C4-2B (cell line): ENCODE measurements around the gene C1orf159.

Experiments
- H3K27ac ChIP-seq: fragments of 450-650 bp; 2 replicates; pipeline ENCODE4 v1.5.1; 2017
- ZFX ChIP-seq: fragments of 450-650 bp; IDR thresholded peaks from 2 replicates; pipeline ENCODE4 v1.6.1; 2017
- TF ChIP-seq, protein P1 (sequence below): fragments of 450-650 bp; conservative IDR thresholded peaks from 2 replicates; pipeline ENCODE4 v1.5.1; 2017; ENCODE audit warnings: mild to moderate bottlenecking

The C1orf159 gene

DNA sequence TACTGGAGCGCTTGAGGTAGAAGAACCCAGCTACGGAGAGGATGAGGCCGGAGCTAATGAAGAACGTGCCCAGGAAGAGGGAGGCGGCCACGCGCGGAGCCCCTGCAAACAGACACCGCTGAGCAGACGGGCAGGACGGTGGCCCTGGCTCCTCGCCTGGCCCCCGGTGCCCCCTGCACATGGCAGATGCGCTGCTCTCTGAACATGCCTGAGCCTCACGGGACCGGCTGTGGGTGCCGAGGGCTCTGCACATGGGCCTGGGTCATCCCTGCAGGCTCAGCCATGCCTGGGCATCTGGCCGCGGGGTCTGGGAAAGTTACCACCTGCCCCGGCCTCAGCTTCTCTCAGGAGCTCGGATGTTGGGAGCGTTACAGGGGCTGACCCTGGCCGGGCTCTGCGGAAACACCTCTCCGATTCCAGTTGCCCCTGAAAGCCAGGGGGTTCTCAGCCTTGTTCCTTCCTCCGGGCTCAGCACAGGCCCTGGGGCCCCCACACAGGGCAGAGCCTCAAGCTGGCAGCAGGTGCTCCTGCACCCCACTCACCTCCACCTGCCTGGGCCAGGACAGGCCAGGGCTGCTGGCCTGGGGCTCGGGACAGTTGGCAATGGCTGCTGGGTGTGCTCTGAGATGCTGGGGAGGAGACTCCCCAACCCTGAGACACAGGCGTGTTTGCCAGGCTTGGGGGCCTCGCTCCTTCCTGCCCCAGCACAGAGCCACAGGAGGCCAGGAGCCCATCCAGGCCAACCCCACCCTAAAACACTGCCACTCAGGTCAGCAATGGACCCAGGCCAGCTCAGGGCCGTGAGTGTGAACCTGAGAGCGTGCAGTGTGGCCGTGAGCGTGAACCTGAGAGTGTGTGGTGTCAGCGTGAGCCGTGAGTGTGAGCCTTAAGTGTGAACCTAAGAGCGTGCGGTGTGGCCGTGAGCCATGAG is 29.7 kb downstream of the C1orf159 start:
- H3K27ac ChIP-seq: no peak overlapping the region
- TF ChIP-seq, protein P1, sequence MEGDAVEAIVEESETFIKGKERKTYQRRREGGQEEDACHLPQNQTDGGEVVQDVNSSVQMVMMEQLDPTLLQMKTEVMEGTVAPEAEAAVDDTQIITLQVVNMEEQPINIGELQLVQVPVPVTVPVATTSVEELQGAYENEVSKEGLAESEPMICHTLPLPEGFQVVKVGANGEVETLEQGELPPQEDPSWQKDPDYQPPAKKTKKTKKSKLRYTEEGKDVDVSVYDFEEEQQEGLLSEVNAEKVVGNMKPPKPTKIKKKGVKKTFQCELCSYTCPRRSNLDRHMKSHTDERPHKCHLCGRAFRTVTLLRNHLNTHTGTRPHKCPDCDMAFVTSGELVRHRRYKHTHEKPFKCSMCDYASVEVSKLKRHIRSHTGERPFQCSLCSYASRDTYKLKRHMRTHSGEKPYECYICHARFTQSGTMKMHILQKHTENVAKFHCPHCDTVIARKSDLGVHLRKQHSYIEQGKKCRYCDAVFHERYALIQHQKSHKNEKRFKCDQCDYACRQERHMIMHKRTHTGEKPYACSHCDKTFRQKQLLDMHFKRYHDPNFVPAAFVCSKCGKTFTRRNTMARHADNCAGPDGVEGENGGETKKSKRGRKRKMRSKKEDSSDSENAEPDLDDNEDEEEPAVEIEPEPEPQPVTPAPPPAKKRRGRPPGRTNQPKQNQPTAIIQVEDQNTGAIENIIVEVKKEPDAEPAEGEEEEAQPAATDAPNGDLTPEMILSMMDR: no peak

DNA sequence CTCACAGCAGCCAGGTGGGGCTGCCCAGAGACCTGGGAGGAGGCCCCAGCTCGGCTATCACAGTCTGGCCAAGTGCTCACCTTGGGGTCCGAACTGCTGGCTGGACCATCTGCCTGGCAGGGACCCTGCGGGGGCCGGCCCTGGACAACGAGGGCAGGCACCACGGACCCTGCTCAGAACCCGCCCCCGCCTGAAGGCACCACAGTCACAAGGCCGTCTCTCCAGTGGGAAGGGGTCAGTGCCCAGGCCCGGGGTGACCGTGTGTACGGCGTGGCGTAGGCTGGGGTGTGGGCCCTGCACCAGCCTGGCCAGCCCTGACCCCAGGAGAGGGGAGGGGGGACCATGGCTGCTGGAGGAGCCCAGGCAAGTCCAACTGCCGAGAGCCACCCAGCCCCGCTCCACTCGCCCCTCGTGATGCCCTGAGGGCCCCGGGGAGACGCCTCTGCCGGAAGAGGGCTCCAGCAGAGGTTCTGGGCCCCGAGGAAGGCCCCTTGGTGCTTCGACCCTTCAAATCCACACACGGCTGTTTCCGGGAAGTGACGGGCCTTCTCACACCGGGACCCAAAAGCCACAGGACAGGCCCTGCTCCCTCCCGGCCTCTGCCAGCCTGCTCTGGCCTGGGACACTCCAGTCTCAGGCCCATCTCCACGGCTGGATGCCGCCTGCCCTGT is 30.6 kb downstream of the C1orf159 start:
- TF ChIP-seq ZFX: no peak
- TF ChIP-seq, protein P1: no peak
- H3K27ac ChIP-seq: no peak overlapping the region

DNA sequence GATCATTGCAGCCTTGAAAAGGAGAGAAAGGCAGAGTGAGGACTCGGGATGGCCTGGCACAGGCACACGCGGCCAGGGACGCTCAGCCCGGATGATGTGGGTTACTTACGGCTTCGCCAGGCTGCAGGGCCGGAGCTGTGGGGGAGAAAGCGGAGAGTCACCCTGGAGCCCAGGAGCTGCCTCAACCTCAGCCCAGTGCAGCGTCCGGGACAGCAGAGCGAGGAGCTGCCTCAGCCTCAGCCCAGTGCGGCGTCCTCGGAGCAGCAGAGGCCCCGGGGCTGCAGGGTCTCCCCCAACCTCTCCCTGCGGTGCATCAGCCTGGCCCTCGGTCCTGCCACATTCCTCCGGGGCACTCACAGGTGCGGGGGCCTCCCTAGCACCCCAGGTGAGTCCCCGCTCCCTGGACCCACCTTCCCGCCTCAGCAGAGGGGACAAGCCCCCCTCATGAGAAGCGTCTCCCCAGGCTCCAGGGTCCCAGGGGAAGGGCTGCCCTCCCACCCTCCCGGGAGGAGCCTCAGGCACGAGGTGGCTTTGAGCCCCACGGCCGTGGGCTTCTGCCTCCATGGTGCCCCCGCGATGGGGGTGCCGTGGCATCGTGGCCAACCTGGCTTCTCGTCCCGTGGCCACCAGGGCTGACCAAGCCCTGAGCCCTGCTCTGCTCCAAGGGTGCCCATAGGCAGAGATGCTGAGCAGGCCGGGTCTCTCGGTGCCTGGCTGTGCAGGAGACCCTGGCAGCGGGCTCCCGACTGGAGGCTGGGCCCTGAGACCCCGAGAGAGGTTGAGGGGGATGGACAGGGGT is 31.3 kb downstream of the C1orf159 start:
- H3K27ac ChIP-seq: no peak overlapping the region
- TF ChIP-seq ZFX: no peak
- TF ChIP-seq, protein P1: no peak

DNA sequence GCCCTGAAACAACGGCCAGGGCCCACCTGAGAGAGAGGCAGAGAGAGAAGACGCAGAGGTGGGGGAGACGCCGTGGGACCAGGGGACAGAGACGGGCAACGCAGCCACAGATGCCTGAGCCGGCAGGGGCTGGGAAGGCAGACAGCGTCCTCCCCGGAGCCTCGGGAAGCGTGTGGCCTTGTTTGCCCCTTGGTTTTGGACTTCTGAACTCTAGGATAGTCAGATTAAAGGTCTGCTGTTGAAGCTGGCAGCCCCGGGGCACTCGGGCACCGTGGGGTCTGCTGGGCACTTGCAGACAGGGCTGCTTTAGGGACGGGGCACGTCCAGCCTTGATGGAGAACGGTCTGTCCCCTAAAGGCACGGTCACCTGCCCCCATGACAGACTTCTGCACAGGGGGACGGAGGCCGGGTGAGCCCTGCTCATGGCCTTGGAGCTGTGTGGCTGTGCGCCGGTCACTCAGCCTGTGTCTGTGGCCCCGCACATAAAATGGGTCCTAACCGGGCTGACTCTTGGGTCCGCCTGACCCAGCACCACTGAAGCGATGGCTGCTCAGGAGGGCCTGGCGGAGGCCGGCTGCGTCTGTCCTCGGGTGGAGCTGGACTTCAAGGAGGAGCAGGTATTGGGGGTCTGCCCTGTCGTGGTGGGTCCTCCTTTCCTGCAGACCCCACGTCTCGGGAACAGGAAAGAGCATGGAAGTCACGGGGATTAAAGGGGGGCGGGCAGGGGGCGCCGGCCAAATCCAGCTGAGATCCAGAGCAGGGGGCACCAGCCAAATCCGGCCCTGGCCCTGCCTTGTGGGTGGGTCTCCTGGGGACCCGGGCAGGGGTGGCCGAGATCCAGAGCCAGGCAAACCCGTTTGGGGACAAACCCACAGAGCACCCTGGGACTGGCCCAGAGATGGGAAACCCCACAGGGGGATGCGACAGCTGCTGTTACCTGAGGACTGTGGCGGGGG is 32.2 kb downstream of the C1orf159 start:
- no peak overlapping the region for H3K27ac ChIP-seq
- TF ChIP-seq ZFX: no peak

DNA sequence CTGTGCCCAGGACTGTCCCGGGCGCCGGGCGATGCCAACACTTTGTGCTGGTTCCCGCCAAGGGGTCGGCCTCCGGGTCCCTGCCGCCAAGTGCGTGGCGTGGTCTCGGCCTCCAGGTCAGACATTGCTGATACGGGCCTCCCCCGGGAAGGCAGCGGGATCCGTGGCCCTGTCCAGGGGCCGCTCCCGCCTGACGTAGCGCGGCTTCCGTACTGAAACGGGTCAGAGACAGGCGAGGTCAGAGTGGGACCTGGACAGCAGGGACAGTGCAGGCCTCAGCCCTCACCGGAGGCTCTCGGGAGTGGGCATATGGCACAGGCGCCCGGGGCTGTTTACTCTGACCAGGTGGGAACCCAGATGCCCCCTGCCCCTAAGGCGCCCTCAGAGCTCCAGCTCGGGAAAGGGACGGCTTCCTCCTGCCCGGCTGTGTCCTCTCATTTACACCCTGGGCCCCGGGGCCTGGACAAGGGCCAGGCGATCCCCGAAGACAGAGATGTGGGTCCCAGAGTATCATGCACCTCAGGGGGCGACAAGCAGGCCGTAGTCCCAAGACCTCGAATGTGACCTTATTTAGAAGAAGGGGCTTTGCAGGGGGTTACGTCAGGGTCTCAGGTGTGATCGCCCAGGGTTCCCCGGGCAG is 33.0 kb downstream of the C1orf159 start:
- H3K27ac ChIP-seq: no peak overlapping the region

DNA sequence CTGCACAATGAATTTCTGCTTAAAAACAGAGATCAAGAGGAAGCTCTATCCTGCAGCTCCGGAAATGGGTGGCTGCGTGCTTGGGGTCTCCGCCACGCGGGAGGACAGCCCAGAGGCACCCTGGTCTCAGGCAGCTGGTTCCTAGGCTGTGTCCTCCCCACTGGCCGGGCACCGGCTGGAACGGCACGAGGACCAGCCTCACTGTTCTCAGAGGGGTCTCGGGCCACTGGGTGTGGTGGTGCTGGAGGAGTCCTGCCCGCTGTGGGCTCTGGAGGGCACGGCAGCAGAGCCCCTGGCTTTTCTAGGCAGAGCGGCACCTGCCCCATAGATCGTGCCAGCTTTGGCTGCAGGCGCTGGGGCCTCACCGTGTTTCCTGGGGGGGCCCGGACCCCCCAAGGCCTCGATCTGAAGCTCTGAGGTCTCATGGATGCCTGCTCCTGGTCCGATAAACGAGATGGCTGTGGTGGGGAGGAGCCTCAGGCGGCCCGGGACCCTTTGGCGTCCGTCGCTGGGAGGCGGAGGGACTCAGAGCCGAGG is 33.6 kb downstream of the C1orf159 start:
- H3K27ac ChIP-seq: no peak overlapping the region

More for the DNA sequence above, 33.0 kb downstream of the C1orf159 start:
- TF ChIP-seq, protein P1: no peak
- TF ChIP-seq ZFX: no peak

More for the DNA sequence above, 33.6 kb downstream of the C1orf159 start:
- no peak for TF ChIP-seq ZFX
- TF ChIP-seq, protein P1: no peak
